ENCODE data around the gene EXOG. TPM values are rescaled to one million over a fixed set of nuclear protein-coding genes. Genes with fewer than 3 reads are reported as not detected.
A peak's percentile ranks its signal among the peaks of the same experiment; 100 is the strongest.

Gene EXOG
- total RNA-seq, 6 experiments from 2014 or later, result 2.7 to 5.3 (median 3.9) TPM

- peaks cover 0 to 45% (median 15%) of the 10 kb centered on the region in 4 donors for H3K4me1 ChIP-seq
- intact Hi-C loops (cut with DNase I), result no loop called here
Measured at GRCh38 chr3:38457111-38458003, 38.8 kb upstream of the EXOG start.

GRCh38 chr3:38458796-38459498 is 37.2 kb upstream of the EXOG start:
- peak; percentile 77 to 85 (median 81) for DNase-seq
- TF ChIP-seq POLR2A (IDR thresholded peaks at IDR 0.05) (peak; percentile 56), CTCF (IDR thresholded peaks at IDR 0.05) (no peak)
- intact Hi-C loops (cut with DNase I), result no loop called here
- Histone ChIP-seq H3K4me3 (peak overlapping the region; percentile 59 to 68 (median 65)), H3K27me3 (no peaks in the 10 kb centered on the region), H3K36me3 (no peaks in the 10 kb centered on the region), H3K4me1 (peaks cover 0 to 40% (median 15%) of the 10 kb centered on the region in 4 donors), H3K27ac (peak overlapping the region; percentile 72 to 84 (median 79)), H3K9me3 (no peaks in the 10 kb centered on the region)
- WGBS (ENCODE audit: insufficient coverage, low coverage, low lambda C conversion rate, missing lambda C conversion rate), result 37% methylated on average over 4 of the region's 13 CpGs
- ATAC-seq, result peak; percentile 63 to 80 (median 75)

More at GRCh38 chr3:38457111-38458003, 38.8 kb upstream of the EXOG start:
- H3K27me3 ChIP-seq, result no peaks in the 10 kb centered on the region
- TF ChIP-seq CTCF (IDR thresholded peaks at IDR 0.05), result no peak
- no peak overlapping the region for H3K27ac ChIP-seq
- DNase-seq, result no peak
- no peaks in the 10 kb centered on the region for H3K36me3 ChIP-seq
- WGBS (ENCODE audit: insufficient coverage, low coverage, low lambda C conversion rate, missing lambda C conversion rate), result 81% methylated on average over 5 of the region's 9 CpGs
- no peaks in the 10 kb centered on the region for H3K9me3 ChIP-seq
- no peak overlapping the region for H3K4me3 ChIP-seq
- ATAC-seq, result no peak

- TF ChIP-seq POLR2A (IDR thresholded peaks at IDR 0.05) (no peak), CTCF (IDR thresholded peaks at IDR 0.05) (no peak)
- 20% methylated on average over 1 of the region's 10 CpGs for WGBS (ENCODE audit: insufficient coverage, low coverage, low lambda C conversion rate, missing lambda C conversion rate)
- Histone ChIP-seq H3K27me3 (no peaks in the 10 kb centered on the region), H3K4me1 (peaks cover 0 to 40% (median 15%) of the 10 kb centered on the region in 4 donors), H3K36me3 (no peaks in the 10 kb centered on the region), H3K27ac (peak overlapping the region; percentile 72 to 84 (median 79)), H3K4me3 (peak overlapping the region; percentile 59 to 68 (median 65)), H3K9me3 (no peaks in the 10 kb centered on the region)
- ATAC-seq, result peak; percentile 7 to 18 (median 15)
- DNase-seq, result no peak
- intact Hi-C loops (cut with DNase I), result no loop called here
Measured at GRCh38 chr3:38459499-38460048, 36.6 kb upstream of the EXOG start.

- Histone ChIP-seq H3K9me3 (no peaks in the 10 kb centered on the region), H3K27me3 (no peaks in the 10 kb centered on the region), H3K27ac (no peak overlapping the region), H3K36me3 (no peaks in the 10 kb centered on the region), H3K4me3 (peak overlapping the region in 2 of 3 donors; percentile 59 to 65), H3K4me1 (peaks cover 0 to 40% (median 15%) of the 10 kb centered on the region in 4 donors)
- DNase-seq (no peak), ATAC-seq (no peak)
- WGBS (ENCODE audit: insufficient coverage, low coverage, low lambda C conversion rate, missing lambda C conversion rate), result 80% methylated on average over 8 of the region's 12 CpGs
- no peak for TF ChIP-seq POLR2A (IDR thresholded peaks at IDR 0.05)
- intact Hi-C loops (cut with DNase I), result no loop called here
Measured at GRCh38 chr3:38460377-38461270, 35.5 kb upstream of the EXOG start.
